Small intestine (tissue), 7 donors: ENCODE measurements around the gene SLC4A2. TPM values are rescaled to one million over a fixed set of nuclear protein-coding genes. Genes with fewer than 3 reads are reported as not detected.
"Not testable (repeated sequence)": the region's sequence is repeated elsewhere in the genome, so short reads cannot be mapped to it uniquely, and the experiment has no call there.

ENCODE experiments used
- DNase-seq, 2 donors: peaks; one replicate each; pipeline versions ENCODE4 v3.0.0 to v3.0.0-alpha.2; 2013
- FAIRE-seq: peaks from 2 replicates; lab custom pipeline; 2012; peaks lifted over from hg19 to GRCh38; lab: Jason Lieb, UNC
- H3K27ac ChIP-seq, 3 donors: one replicate each; pipeline ENCODE4 v1.5.1; 2013; ENCODE audit warnings: low read length in 2 of 3, mild to moderate bottlenecking in 2 of 3, control low read depth in 1 of 3, inconsistent platforms in 1 of 3, low read depth in 1 of 3, moderate library complexity in 1 of 3
- H3K27me3 ChIP-seq, 3 donors: one replicate each; pipeline ENCODE4 v1.6.1; 2013; ENCODE audit warnings: low read length in 3 of 3, inconsistent platforms in 1 of 3; ENCODE audit not compliant: control insufficient read depth in 3 of 3, insufficient read depth in 3 of 3
- H3K36me3 ChIP-seq, 3 donors: one replicate each; pipeline ENCODE4 v1.6.1; 2013; ENCODE audit warnings: low read length in 3 of 3, inconsistent platforms in 1 of 3, low read depth in 1 of 3, mild to moderate bottlenecking in 1 of 3, moderate library complexity in 1 of 3; ENCODE audit not compliant: control insufficient read depth in 3 of 3, insufficient read depth in 2 of 3
- H3K4me1 ChIP-seq, 3 donors: one replicate each; pipeline ENCODE4 v1.6.1; 2013; ENCODE audit warnings: low read length in 2 of 3, inconsistent platforms in 1 of 3, low read depth in 1 of 3, mild to moderate bottlenecking in 1 of 3, moderate library complexity in 1 of 3; ENCODE audit not compliant: control insufficient read depth in 3 of 3, insufficient read depth in 2 of 3
- H3K4me3 ChIP-seq, 3 donors: one replicate each; pipeline ENCODE4 v1.5.1; 2013; ENCODE audit warnings: low read length in 3 of 3, control low read depth in 1 of 3, inconsistent platforms in 1 of 3, low read depth in 1 of 3, mild to moderate bottlenecking in 1 of 3, moderate library complexity in 1 of 3
- H3K9me3 ChIP-seq, 2 donors: one replicate each; pipeline ENCODE4 v1.6.1; 2013; ENCODE audit warnings: low read depth in 1 of 2, low read length in 1 of 2; ENCODE audit not compliant: control insufficient read depth in 2 of 2, insufficient read depth in 1 of 2
- WGBS, 3 donors: extraction: QIAGEN DNeasy Blood & Tissue Kit; methylation state at CpG; one replicate each; pipeline ENCODE4 v1.1.7; 2013; 5-methylcytosine and 5-hydroxymethylcytosine counted together
- polyA plus RNA-seq, 4 donors: library from polyadenylated mRNA; stranded (reverse) in 3 of 4; unstranded in 1 of 4; fragments of 200-250 nt in 3 of 4; fragments of 120-200 nt in 1 of 4; gene quantifications; one replicate each; pipeline versions ENCODE4 v1.2.1 to v1.2.3, GENCODE V29; 2013
- donor health status: healthy with polysubstance abuse.
- donor health status: control.
- donor health status: control.
- donor health status: Bipolar disorder and iron deficiency.
- donor health status: healthy.

SLC4A2 gene
- polyA plus RNA-seq, 4 donors = 91.5 to 132 (median 103) TPM

DNA sequence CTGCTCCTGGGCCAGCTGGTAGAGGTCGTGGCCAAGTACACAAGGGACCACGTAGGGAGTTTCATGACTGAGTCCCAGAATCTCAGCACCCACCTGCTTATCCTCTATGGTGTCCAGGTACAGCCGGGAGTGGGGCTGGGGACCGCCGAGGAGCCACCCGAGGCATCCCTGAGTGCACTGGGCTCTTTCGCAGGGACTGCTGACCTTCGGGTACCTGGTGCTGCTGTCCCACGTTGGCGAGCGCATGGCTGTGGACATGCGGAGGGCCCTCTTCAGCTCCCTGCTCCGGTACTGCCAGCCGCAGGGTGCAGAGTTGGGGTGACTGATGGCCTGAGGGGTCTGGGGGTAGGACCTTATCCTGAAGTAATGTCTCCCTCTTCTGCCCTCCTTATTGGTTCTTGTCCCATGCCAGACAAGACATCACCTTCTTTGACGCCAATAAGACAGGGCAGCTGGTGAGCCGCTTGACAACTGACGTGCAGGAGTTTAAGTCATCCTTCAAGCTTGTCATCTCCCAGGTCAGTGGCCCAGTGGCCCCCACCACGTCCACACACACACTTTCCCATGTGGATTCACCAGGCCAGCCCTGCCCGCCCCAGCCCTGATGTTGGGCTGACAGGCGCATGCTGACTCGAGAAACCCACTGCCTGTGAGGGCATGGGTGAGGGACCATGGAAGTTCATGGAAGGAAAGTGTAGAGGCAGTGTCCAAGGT lies 24.9 kb upstream of the SLC4A2 start:
- no peak for FAIRE-seq
- H3K9me3 ChIP-seq = no peaks in the 10 kb centered on the region
- H3K27ac ChIP-seq = no peak overlapping the region
- H3K4me1 ChIP-seq = peaks cover 0 to 12% (median 8%) of the 10 kb centered on the region in 3 donors
- 93 to 96% (median 94%) methylated on average over 21 of the region's 21 CpGs for whole genome bisulfite sequencing, 3 donors
- no peaks in the 10 kb centered on the region for H3K27me3 ChIP-seq
- H3K4me3 ChIP-seq = no peak overlapping the region
- H3K36me3 ChIP-seq = peaks cover 4 to 69% (median 15%) of the 10 kb centered on the region in 3 donors
- DNase-seq = no peak

DNA sequence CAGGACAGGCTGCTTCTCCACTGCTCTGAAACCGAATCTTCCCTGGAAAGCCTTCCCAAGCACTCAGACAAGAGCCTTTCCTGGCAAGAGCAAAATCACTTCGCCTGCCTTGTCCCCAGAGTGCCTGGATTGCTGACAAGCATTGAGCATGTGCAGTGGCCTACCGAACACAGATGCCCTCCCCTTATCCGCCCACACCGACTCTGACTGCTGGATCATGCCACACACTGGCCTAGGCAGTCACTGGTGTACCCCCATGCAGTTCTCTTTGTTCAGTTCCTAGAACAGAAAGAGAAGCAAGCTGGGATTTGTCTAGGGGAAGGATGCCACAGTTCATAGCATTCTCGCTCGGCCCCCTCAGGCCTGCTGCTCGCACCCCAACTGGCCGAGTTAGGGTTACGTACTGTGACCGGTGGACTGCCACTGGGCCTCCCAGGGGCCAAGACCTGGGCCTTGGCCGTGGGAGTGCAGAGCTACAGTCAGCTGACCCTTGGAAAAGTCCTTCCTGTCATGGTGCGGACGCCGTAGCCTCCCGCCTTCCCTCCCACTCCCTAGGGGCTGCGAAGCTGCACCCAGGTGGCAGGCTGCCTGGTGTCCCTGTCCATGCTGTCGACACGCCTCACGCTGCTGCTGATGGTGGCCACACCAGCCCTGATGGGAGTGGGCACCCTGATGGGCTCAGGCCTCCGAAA lies 24.2 kb upstream of the SLC4A2 start:
- Histone ChIP-seq H3K4me3 (no peak overlapping the region), H3K36me3 (peaks cover 4 to 69% (median 15%) of the 10 kb centered on the region in 3 donors), H3K27ac (no peak overlapping the region), H3K9me3 (no peaks in the 10 kb centered on the region), H3K4me1 (peaks cover 0 to 19% (median 8%) of the 10 kb centered on the region in 3 donors), H3K27me3 (no peaks in the 10 kb centered on the region)
- DNase-seq (no peak), FAIRE-seq (no peak)
- WGBS, 3 donors = 88 to 95% (median 92%) methylated on average over 20 to 21 of the region's 21 CpGs

DNA sequence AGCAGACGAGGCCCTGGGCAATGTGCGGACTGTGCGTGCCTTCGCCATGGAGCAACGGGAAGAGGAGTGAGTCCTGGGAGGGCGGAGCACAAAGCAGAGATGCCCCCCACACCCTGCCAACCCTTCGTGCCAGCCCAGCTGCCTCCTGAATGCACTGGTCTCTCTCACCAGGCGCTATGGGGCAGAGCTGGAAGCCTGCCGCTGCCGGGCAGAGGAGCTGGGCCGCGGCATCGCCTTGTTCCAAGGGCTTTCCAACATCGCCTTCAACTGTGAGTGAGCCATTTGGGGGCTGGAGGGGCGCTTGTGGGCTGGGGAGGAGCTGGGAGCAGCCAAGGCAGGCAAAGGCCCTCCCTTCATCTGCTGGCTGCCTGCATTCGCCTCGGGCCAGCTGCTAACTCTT lies 23.5 kb upstream of the SLC4A2 start:
- Histone ChIP-seq H3K9me3 (no peaks in the 10 kb centered on the region), H3K4me1 (peaks cover 0 to 26% (median 8%) of the 10 kb centered on the region in 3 donors), H3K27ac (no peak overlapping the region), H3K27me3 (no peaks in the 10 kb centered on the region), H3K4me3 (no peak overlapping the region), H3K36me3 (peaks cover 4 to 71% (median 15%) of the 10 kb centered on the region in 3 donors)
- no peak for DNase-seq
- no peak for FAIRE-seq
- 93 to 94% (median 93%) methylated on average over 17 of the region's 17 CpGs for WGBS, 3 donors

DNA sequence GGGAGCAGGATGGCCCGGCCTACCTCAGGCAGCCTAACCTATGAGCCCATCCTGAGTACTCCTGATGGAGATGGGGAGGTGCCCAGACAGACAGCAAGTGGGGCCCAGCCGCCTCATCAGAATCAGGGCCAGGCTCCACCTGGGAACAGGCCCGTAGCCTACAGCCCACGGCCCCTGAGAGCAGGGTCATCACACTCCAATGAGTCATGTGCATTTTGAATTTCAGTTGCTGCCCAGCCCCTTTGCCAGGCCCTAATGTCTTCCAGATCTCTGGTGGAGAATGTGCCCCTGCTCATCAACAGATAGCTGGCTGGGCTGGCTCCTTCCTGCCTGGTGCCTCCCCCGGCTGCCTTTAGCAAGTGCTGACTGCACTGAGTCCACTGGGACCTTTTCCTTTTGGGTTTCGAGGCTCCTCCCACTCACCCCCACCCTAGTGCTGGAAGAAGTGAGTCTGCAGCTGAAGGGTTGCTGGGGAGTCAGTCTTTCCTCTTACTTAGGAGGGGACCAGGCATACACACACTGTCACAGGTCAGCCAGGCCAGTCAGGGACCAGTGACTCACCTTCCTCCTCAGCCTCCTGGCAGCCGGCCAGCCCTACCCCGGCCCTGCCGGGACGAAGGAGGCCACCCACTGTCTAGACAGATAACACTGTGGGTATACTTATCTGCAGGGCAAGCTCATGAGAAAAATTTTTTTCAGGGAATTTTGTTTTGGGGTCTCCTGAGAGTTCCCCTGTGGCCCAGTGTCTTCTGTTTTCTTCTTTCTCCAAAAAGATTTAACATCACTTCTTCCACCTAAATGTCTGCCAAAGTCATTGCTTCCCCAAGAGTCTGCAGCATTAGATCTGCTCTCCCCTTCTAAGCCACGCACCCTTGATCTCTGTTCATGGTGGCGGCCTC lies 20.2 kb upstream of the SLC4A2 start:
- FAIRE-seq = no peak
- WGBS, 3 donors = 42 to 48% (median 44%) methylated on average over 12 of the region's 12 CpGs
- H3K27ac ChIP-seq = peak overlapping the region in 2 of 3 donors; percentile 52 to 69

DNA sequence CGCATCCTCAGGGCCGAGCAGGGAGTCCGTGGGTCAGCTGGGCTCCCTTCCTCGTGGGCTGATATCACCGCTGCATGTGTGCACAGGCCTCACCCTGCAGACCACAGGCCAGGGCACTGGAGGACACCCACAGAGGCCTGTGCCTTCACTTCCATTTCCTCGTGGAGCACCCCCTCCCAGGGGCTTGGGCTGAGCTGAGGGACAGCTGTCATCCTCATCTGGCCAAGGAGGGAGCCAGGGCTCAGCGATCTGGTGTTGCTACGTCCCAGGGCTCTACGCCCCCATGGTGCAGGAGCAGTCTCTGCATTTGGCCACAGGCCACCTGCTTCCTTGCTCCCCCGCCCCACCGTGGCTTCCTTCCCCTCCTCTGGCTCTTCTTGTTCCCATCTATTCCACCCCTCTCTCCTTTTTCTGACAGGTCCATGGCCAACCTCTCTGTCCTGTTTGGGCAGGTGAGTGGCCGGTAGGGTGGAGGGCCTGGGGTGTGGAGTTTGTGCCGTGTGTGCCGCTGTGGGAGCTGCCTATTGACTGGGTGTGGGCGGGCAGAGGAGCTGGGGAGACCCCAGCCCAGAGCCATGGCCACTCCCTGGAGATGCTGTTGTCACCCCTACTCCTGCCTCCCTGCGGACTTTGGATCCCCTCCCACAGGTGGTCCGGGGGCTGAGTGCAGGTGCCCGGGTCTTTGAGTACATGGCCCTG lies 19.4 kb upstream of the SLC4A2 start:
- no peaks in the 10 kb centered on the region for H3K27me3 ChIP-seq
- 63 to 73% (median 69%) methylated on average over 18 of the region's 18 CpGs for WGBS, 3 donors
- FAIRE-seq (no peak), DNase-seq (no peak)
- H3K27ac ChIP-seq = peak overlapping the region in 1 of 3 donors; percentile 69
- no peaks in the 10 kb centered on the region for H3K9me3 ChIP-seq
- H3K4me3 ChIP-seq = no peak overlapping the region
- peaks cover 0 to 28% (median 8%) of the 10 kb centered on the region in 3 donors for H3K4me1 ChIP-seq
- H3K36me3 ChIP-seq = peaks cover 4 to 72% (median 15%) of the 10 kb centered on the region in 3 donors

More for the DNA sequence above, 20.2 kb upstream of the SLC4A2 start:
- Histone ChIP-seq H3K27me3 (no peaks in the 10 kb centered on the region), H3K9me3 (no peaks in the 10 kb centered on the region), H3K36me3 (peaks cover 4 to 72% (median 16%) of the 10 kb centered on the region in 3 donors), H3K4me1 (peaks cover 0 to 28% (median 8%) of the 10 kb centered on the region in 3 donors), H3K4me3 (no peak overlapping the region)
- DNase-seq = peak; percentile 72 to 88

DNA sequence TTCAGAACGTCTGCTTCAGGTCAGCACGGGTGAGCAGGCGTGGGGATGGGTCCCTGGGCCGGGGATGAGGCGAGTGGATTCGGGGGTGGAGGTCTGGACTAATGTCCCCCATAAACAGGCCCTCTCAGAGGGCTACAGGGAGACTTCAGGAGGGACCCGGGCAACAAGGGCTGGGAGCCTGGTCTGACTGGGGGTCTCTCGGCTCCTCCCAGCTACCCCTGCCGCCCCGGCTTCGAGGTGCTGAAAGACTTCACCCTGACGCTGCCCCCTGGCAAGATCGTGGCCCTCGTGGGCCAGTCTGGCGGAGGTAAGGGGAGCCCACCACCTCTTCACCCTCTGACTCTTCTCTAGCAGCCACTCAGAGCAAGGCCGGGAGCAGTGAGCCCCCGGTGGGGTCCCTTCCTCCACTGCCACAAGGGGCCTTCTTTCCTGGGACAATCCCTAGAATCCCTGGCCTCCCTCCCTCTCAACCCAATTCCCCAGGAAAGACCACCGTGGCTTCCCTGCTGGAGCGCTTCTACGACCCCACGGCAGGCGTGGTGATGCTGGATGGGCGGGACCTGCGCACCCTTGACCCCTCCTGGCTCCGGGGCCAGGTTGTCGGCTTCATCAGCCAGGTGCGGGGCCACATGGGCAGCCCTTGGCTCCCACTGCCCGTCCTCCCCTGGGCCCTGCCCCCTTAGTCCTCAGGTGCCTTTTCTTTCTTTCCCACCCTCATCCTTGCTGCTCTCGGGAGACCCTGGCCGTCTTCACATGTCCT lies 18.6 kb upstream of the SLC4A2 start:
- Histone ChIP-seq H3K27me3 (no peaks in the 10 kb centered on the region), H3K27ac (peak overlapping the region in 1 of 3 donors; percentile 69), H3K36me3 (peaks cover 4 to 72% (median 12%) of the 10 kb centered on the region in 3 donors), H3K4me1 (peaks cover 0 to 28% (median 8%) of the 10 kb centered on the region in 3 donors), H3K9me3 (no peaks in the 10 kb centered on the region), H3K4me3 (no peak overlapping the region)
- WGBS, 3 donors = 87 to 92% (median 92%) methylated on average over 30 of the region's 30 CpGs
- FAIRE-seq (no peak), DNase-seq (no peak)

DNA sequence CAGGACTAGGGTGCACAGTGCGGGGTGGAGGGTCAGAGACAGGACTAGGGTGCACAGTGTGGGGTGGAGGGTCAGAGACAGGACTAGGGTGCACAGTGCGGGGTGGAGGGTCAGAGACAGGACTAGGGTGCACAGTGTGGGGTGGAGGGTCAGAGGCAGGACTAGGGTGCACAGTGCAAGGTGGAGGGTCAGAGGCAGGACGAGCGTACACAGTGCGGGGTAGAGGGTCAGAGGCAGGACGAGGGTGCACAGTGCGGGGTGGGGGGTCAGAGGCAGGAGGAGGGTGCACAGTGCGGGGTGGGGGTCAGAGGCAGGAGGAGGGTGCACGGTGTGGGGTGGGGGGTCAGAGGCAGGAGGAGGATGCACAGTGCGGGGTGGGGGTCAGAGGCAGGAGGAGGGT lies 15.9 kb upstream of the SLC4A2 start:
- H3K27me3 ChIP-seq, FAIRE-seq, DNase-seq, H3K27ac ChIP-seq, H3K4me3 ChIP-seq, H3K9me3 ChIP-seq: not testable (repeated sequence)
- Histone ChIP-seq H3K4me1 (peaks cover 0 to 26% (median 7%) of the 10 kb centered on the region in 3 donors), H3K36me3 (peaks cover 0 to 58% (median 5%) of the 10 kb centered on the region in 3 donors)
- 86 to 94% (median 90%) methylated on average over 10 of the region's 10 CpGs for WGBS, 3 donors
